Measurements from ENCODE around the gene S100A4.
"Not testable (repeated sequence)": the region's sequence is repeated elsewhere in the genome, so short reads cannot be mapped to it uniquely, and the experiment has no call there.

Gene S100A4

DNA sequence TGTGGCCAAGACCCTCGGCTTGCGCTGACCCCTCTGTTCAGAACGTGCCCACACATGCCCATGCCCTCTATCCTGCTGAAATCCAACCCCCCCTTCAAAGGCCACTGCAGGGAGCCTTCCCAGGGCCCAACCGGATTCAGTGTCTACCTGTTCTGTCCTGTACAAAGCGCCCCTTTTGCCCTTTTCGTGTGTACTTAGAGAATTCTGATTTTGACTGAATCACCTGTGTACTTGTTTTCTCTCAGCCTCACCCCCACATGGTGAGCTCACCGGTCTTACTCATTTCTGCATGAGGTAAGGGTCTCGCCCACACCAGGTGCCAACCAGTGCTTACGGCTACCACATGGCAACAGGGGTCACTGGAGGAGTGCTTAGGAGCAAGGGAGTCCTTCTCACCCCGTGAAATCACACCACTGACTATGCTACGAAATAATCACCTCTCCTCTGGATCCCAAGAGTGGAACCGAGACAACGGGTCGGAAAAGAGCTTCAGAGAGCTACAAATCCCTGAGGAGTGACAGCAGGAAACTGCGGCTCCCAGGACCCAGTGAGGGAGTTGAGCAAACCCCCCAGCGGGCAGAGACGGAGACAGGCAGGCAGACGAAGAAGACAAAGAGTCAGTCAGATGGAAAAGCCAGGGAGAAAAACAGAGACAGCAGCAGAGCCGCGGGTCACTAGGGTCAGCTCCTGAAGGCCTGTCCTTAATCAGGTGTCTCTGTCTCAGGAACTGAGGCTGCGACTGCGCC, 22.2 kb upstream of the S100A4 start:
- no peak for DNase-seq (ENCODE audit: low spot score)

DNA sequence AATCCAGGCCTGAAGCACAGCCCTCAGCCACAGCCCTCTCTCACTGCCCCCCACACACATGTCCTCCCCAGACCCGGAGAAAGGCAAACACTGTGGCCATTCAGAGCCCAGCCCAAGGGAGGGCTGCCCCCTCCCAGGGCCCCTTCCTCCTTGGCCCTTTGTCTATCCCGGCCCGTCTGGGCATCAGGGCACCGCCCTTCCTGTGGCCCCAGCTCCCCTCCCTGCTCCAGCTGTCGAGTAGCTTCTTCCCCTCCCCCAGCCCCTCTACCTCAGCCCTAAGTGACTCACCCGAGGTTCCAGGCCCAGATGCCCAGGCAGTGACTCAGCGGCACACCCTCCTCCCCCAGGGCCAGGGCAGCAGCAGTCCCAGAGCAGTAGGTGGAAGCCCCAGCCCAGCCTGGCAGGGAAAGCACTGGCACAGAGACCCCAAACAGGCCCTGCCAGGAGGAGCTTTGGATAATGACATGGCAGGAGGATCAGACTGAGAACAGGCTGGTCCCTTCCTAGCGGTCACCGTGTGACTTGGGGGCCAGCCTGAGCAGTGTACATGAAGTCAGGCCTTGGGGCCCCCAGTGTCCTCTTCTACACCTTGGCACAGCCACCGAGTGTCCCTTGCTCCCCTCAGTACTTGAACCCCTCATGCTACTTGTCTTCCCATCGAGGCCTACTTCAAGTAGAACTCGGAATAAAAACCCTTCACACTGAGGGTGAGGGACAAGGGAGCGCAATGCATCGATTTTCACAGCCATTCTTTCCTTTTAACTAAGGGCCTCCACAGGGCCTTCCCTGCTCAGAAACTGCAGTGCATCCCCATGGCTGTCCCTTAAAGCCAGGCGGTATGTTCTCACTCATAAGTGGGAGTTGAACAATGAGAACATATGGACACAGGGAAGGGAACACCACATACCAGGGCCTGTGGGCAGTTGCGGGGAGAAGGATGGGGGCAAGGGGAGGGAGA, 21.1 kb upstream of the S100A4 start:
- peak; percentile 96 for DNase-seq (ENCODE audit: low spot score)

GRCh38 chr1:153565529-153566374, 20.1 kb upstream of the S100A4 start, which contains the start of gene S100A2:
Gene S100A2, minus strand, starts transcription at chr1:153565844. Its CDS starts 1,967 bp downstream, at chr1:153563877.
- DNase-seq (ENCODE audit: low spot score): peak; percentile 74

GRCh38 chr1:153563991-153564390, 18.4 kb upstream of the S100A4 start:
- DNase-seq (ENCODE audit: low spot score): no peak

GRCh38 chr1:153563483-153563901, 17.9 kb upstream of the S100A4 start:
- DNase-seq (ENCODE audit: low spot score): no peak

- not testable (repeated sequence) for DNase-seq (ENCODE audit: low spot score)
These were observed 16.4 kb upstream of the S100A4 start for GRCh38 chr1:153562021-153562420.

DNA sequence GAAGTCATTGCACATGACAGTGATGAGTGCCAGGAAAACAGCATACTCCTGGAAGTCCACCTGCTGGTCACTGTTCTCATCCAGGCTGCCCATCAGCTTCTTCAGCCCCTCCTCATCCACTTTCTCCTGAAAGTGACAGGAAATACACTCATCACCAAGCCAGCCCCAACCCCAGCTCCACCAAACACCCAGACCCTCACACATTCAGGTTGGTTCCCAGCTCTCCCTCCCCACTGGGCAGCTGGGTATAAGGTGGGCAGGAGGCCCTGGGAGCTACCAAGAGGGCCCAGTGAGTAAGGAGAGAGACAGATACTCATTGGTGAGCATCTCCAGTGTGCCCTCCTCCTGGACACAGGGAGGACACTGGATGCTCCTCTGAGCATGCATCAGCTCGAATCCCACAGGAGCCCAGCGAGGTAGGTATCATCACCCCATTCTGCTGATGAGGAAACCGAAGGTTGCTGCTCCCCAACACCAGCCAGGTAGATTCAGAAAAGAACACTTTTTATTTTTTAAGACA, 15.9 kb upstream of the S100A4 start:
- no peak for DNase-seq (ENCODE audit: low spot score)

DNA sequence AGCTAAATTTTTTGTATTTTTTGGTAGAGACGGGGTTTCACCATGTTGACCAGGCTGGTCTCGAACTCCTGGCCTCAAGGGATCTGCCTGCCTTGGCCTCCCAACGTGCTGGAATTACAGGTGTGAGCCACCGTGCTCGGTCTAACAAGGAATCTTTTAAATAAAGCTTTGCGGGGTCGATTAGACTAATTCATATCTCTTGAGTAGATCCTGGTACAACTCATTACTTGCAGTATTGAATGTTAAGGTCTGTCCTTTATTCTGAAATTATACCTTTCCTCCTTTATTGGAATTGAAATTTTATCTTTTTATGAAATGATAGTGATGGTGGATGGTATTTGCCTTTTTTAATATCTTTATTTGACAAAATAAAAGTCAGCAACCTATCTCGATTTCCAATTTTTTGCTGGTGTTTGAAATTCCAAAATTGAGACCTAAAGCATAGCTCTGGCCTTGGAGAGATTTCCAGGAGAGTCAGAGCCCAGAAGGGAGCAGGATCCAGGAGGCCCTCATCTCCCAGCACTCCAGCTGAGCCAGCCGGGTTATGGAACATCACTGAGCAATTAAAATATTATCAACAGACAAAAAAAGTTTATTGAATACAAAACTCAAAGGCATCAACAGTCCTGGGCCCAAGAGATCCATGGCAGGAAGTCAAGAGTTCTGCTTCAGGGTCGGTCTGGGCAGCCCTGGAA, 15.3 kb upstream of the S100A4 start:
- DNase-seq (ENCODE audit: low spot score): no peak

- DNase-seq (ENCODE audit: low spot score): no peak
These were observed 14.6 kb upstream of the S100A4 start for GRCh38 chr1:153560241-153560640.

GRCh38 chr1:153557877-153558276, 12.3 kb upstream of the S100A4 start:
- no peak for DNase-seq (ENCODE audit: low spot score)

- DNase-seq (ENCODE audit: low spot score): no peak
These were observed 10.7 kb upstream of the S100A4 start for GRCh38 chr1:153556348-153556747.

- no peak for DNase-seq (ENCODE audit: low spot score)
These were observed 8.4 kb upstream of the S100A4 start for GRCh38 chr1:153553830-153554541.

DNA sequence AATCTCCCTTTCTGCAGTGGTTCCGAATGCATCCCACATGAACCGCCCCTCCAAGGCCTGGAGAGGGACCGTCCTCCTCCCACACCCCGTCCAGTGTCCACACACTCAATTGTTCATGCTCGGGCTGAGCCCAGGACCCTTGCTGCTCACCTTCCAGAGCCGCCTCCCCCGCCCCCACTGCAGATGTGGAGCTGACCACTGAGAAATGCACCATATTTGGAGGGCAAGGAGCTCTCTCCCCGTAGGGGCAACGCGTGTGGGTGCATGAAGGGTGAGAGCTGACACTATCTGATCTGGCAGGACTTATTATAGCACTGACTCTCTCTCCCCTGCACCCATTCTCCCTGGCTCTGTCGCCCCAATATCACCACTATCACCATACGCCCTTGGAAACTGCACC, 7.5 kb upstream of the S100A4 start:
- peak; percentile 37 for DNase-seq (ENCODE audit: low spot score)

DNA sequence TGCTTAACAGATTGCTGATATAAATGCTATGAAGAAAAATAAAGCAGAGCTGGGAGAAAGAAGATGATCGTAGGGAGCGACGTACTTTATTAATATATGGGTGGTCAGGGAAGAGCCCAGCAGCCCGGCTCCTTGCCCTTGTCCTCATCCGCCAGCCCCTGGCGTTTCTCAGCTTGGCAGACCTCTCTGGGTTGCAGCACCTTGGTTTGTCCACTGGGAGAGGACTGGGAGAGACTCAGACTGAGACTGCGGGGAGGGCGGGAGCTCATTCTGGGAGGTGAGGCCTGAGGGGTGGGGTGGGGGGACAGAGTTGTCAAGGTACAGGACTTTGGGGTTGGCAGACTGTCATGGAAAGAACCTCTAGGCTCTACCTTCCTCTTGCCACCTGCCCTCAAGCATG, 6.7 kb upstream of the S100A4 start:
- DNase-seq (ENCODE audit: low spot score): no peak

DNA sequence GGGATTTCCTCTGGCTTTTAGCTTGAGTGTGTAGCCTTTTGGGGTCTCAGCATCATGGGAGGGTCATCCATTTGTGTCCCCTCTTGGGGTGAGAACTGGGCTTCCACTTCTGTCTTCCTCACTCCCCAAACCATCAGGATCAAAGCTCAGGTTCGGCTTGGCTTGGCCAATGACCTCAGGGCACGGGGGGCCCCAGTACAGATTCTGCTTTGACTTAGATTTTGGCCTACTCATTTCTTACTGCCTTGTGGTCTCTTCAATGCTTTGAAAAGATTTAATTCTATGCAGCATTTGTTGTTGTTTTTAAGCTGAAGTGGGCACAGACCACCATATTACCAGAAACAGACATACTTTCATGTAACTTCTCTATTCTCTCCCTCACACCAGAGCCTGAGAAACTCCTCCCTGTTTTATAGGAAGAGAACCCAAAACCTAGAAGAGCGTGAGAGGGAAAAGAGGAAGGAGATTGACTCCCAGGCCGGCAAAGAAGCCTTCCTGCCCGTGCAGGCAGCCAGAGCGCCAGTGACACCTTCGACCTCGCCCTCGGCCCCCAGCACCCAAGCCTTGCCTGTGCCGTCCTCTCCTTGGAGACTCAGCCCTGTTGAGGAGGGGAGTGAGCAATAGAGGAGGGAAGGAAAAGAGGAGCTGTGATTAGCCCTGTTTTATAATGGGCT, 5.4 kb upstream of the S100A4 start:
- no peak for DNase-seq (ENCODE audit: low spot score)

DNA sequence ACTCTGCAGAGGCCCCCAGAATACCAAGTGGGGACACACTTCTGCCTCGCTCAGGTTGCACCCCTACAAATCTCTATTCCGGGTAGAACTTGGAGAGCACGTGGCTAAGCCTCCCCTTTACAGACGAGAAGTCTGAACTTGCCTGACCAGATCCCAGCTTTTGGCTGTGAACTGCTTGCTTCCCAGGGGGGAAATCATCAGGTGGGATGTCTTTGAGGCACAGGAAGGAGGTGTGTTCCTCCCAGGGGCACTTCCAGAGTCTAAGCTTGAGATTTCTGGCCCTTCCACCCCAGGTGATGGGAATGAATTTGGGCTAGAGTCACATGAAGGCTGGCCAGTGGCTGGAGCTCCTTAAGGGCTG, 4.8 kb upstream of the S100A4 start:
- DNase-seq (ENCODE audit: low spot score): no peak

GRCh38 chr1:153549741-153550397, 4.3 kb upstream of the S100A4 start:
- DNase-seq (ENCODE audit: low spot score): no peak

- peak; percentile 38 for DNase-seq (ENCODE audit: low spot score)
These were observed 3.4 kb upstream of the S100A4 start, which contains the start of gene S100A3 for GRCh38 chr1:153548722-153549688. Gene S100A3, minus strand, starts transcription at chr1:153549258. Its CDS starts 773 bp downstream, at chr1:153548485.
